NCI-H1417 (cell line): ENCODE data around the gene RPS29.
A peak's percentile ranks its signal among the peaks of the same experiment; 100 is the strongest.

Experiments
- DNase-seq, 3 experiments: peaks; one replicate each; lab custom pipeline; 2025; lab: John Stamatoyannopoulos, UW

Gene RPS29

DNA sequence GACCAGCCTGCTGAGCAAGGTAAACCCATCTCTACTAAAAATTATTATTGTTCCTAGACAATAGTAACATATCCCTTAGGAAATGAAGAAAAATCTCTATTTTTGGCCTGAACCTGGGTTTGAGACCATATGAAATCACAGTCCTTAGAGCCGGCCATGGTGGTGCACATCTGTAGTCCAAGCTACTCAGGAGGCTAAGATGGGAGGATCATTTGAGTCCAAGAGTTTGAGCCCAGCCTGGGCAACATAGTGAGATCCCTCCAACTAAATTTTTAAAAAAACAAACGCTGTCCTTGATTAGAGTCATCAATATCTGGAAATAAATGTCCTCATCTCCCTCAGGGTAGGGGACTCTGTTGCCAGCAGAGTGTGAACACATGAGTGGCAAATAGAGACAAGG, 34.6 kb downstream of the RPS29 start:
- no peak for DNase-seq

DNA sequence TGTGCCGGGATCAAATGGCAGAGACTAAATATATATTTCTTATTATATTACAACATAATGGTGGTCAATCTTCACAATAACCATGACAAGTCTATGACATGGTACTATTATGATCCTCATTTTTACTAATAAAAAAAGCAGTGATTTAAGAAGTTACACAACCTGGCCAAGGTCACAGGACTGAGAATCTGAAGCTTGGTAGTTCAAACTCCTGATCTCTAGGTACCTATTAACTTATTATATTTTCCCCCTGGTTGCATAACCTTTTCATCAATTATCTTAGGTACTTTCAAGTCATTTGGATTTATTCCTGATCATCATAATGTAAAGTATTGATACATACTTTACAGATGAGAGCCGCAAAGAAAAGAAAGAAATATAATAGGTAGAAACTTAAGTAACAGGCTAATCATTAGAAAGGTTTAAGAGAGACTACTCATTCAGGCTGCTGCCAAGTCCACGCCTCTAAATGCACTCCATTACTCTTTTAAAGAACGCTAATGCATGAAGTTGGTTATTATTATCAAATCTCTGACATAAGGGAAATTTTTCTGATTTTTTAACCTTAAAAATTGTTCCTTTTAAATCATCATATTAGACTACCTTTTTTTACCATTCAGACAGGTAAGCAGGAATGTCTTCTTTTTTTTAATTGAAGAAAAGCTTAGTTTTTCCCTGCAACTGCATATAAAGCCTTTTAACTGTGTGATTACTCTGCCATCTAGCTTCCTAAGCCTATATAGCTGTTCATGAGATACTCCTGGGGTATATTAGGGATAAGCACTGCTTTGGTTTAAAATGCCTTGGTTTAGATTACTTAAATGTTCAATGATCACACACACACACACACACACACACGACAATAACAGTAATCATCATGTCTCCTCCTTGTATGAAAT, 35.6 kb downstream of the RPS29 start:
- DNase-seq = peak in 2 of 3 experiments; percentile 12 to 18

DNA sequence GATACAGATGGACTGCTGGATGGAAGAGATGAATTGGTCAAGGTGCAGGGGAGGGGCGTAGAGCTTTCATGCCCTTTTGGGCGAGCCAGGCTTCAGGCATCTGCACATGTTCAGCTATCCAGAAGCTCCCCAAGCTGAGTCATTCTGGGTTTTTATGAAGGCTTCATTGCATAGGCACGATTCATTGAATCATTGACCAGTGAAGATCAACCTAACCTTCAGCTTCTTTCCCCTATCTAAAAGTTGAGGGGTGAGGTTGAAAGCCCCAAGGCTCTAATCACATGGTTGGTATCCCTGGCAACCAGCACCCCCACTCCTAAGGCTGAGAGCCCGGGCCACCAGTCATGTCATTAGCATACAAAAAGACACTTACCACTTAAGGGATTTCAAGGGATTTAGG, 36.3 kb downstream of the RPS29 start:
- peak in 2 of 3 experiments; percentile 16 to 30 for DNase-seq

DNA sequence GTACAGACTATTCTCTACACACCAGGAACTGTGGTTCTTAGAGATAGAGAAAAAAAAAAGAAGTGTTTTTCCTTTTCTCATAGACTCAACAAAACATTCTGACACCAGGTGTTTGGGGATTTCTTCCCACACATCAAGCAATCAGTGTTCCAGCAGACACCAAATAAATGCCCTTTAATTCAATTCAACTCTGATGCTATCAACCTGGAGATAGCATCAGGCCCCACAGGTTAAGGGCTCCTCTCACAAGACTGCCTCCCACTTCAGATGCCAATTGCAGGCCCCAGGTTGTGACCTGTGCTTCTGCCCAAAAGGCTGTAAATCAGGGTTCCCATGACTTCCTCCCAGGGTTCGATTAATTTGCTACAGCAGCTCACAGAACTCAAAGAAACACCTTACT, 36.7 kb downstream of the RPS29 start:
- DNase-seq = no peak

DNA sequence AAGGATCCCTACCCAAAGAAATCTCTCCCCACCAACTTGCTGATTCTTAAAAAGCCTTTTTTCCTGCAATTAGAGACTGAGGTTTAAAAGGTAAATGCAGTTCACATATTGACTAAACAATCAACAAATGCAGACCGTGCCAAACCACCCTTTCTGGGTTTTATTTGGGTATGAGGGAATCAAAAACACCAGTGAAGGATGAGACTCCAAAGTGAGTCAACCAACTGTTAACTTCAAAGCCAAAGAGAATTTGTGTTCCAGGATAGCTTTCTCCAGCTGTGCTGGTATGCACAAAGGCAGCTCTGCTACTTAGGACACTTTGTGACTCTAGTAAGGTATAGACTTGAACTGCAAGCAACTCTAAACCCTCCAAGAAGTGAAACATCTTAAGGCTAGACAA, 39.4 kb downstream of the RPS29 start:
- DNase-seq = no peak

DNA sequence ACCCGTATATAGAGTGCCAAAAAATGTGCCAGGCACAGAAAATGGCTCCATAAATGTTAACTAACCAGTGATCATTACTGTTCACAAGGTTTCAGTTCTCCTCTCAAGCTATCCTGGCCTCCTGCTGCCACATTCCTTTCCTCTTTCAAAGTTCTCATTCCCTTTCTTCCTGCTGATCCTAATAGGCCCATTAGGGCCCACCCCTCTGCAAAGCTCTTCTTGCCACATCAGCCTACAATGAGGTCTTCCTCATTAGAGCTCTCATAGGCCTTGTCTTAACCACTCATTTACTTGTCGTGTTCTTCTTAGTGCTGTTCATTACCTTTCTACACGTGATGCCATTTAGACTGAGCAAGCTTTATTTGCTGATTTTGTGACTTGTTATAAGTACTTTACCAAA, 40.5 kb downstream of the RPS29 start:
- DNase-seq = no peak

DNA sequence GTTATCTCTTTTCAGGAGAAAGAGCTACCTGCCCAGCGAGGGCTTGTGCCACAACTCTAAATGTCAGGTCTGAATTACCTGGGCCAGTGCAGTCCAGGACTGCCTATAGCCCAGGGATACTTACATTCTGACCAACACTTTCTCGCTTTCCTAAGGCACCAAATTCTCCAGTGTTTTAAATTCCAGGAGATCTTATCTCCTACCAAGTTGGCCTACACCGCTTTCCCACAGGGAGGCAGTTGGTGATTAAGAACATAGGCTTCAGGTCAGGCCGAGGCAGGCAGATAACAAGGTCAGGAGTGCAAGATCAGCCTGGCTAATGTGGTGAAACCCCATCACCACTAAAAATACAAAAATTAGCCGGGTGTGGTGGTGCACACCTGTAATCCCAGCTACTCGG, 41.1 kb downstream of the RPS29 start:
- no peak for DNase-seq

DNA sequence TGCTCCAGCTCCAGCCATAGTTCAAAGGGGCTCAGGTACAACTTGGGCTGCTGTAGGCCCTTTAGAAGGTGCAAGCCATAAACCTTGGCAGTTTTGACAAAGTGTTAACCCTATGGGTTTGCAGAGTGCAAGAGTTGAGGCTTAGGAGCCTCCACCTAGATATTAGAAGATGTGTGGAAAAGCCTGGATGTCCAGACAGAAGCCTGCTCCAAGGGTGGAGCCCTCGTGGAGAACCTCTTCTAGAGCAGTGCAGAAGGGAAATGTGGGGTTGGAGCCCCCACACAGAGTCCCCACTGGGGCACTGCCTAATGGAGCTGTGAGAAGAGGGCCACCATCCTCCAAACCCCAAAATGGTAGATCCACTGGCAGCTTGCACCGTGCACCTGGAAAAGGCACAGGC, 45.1 kb downstream of the RPS29 start:
- no peak for DNase-seq

DNA sequence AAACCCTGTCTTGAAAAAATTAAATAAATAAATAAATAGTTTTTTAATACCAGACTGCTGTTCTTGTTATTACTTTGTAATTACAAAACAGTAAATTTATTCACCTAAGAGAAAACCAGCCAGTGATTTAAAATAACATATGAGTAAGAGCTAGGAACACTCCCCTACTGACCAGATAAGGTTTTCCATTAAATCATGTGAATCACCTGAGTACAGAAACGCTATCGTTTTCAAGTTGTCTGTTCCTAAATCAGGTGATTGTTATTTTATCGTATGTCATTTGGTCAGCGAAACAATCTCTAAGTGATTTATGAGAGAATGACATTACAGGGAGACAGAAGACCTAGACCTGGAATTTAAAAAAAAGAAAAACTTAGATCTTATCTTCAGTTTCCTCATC, 47.3 kb downstream of the RPS29 start:
- no peak for DNase-seq
